DMS79 treated with DMSO at 0.1 percent for 48 hours (cell line): Measurements from ENCODE around the gene GPC6.

ENCODE experiments used
- DNase-seq: peaks from one replicate; lab custom pipeline; 2025; lab: John Stamatoyannopoulos, UW

GPC6 gene

DNA sequence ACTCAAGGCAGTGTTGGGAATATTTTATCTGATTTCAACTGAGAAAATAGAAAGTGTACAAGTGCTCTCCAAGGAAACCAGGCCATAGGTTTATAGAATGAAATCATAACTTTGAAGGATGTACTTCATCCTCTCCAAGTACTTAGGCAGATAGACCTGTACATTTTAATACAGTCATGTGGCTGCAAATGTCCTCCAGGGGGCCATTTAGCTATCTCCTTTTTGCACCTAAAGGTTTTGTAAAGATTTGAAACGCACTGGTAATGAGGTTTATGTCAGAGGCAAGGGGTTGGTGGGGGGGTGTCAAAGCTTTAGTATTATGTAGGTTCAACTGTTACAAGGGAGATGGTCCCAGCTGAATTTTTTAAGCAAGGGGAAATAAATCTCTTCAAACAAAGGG is 888.4 kb downstream of the GPC6 start:
- DNase-seq: peak; percentile 55

DNA sequence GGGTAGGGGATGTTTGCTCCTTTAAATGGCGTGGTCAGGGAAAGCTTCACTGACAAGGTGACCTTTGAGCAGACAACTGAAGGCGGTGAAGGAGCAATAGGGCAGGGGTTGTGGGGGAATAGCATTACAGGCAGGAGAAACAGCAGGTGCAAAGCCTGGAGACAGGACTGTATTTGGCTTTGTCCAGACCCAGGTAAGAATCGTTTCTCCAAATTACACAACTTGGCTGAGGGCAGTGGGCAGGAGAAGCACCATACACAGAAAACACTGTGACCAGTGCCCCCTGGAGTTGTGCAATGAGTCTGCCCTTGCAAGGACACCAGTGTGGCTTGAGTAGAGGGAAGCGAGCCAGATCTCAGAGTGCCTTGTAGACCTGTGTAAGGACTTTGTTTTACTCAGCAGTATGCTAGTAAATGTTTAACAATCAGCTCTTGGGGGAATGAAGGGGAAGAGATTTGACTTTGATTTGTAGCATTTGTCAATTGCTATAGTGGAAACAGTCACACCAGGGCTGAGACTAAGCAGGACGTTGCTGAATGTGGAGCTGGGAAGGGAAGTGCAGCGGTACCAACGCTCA is 892.8 kb downstream of the GPC6 start:
- DNase-seq: no peak

DNA sequence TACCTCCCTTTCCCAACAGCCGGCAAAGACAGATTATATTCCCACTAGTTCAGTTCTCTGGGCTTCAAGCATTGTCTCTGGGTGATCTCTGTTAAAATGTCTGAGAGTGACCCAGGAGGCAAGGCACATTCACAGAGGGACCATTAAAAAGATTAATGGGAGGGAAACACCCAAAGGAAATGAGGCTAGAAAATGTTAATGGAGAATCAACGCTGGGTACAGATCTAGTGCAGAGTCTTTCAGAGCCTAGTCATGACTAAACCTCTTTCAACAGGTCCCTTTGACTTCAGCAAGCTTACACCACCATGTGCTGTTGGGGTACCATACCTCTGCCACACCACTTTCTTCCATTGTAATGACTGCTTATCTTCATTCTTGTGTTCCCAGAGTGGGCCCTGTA is 894.3 kb downstream of the GPC6 start:
- DNase-seq: no peak

DNA sequence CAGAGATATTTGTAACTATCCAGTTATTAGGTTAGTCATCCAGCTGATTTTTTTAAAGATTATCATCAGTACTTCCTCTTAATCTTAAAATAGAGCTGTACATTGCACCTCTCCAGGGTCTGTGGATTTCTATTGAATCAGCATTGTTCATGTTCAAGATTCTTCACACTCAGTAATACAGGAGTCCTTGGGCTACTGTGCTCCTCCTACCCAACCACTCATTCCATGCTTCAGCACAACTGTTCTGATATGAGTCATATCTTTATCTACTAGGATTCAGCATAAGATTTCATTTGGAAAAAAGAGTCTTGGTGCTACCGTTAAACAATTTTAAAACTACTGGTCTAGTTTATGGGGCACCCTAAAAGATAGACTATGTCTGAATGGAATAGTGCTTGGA is 895.1 kb downstream of the GPC6 start:
- DNase-seq: peak; percentile 51

DNA sequence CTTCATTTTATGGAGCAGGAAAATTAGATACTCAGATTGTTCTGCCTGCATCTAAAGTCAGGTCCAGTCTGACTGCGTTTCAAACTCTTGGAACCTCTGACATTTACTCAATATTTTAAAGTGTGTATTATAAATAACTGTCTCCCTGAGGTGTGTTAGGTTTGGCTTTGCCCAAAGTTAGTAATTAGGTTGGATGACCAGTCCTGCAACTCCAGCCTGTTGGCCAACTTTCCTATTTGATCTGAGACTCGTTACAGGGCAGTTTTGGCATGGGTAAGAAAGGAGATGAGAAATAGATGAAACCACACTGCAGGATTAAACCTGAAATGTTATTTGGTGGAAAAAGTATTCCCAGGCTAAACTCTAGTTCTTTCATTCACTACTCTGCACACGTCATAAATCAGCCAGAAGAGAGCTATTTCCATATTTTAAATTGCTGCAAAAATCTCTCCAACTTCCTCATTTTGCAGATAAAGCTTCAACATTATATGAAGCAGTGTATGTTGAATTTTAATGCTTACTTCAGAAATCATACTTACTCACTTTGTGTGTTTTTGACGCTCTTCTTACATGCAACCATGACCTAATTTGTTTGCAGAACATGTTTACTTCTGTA is 895.8 kb downstream of the GPC6 start:
- no peak for DNase-seq

DNA sequence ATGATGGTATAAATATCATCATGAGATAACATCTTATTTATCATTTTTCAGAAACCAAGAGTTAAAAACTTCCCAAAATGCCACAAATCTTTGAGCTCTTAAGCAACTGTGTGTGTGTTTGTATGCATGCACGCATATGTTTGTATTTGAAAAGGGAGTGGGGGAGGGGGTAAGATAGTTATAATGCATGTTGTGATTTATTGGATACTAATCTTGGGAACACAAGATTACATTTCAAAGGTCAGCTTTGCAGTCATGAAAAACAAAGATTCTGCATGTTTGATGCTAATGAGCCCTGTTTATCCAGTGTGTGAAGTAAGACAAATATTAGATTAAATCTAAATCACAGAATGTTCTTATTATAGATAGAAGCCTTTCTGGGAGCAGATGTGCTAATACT is 897.0 kb downstream of the GPC6 start:
- DNase-seq: no peak

DNA sequence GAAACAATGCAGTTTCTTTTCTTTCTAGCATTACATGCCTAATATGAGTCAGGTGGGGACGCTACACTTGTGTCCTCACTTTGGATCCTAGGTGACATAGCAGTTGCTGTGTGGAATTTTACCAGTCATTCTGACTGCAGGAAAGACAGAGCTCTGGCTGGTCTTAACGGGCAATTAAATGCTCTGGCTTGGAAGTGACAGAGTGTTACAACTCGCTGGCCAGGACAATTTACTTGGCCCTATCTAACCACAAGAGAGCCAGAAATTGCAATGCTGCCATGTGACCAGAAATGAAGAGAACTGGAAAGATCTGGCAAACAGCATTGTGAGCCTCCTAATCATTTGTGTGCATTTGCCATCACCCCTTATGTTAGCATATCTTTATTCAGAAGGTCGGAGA is 901.8 kb downstream of the GPC6 start:
- peak; percentile 24 for DNase-seq

DNA sequence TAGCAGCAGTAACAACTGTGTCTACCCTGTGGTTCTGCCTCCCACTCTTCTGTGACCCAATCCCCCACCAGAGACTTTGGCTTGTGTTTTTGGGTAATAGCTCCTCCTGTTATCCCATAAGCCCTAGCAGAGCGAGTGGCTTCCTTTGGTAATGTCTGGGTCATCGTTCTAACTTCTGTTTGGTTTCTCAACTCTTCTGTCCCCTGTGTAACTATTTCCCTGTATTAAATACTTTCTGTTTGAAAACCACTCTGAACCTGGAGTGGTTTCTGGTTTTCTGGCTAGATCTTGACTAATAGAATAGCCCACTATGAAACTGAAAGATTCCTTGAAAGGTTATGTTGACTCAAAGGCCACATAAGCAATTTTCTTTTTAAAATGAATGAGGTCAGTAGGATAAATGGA is 902.9 kb downstream of the GPC6 start:
- DNase-seq: no peak

DNA sequence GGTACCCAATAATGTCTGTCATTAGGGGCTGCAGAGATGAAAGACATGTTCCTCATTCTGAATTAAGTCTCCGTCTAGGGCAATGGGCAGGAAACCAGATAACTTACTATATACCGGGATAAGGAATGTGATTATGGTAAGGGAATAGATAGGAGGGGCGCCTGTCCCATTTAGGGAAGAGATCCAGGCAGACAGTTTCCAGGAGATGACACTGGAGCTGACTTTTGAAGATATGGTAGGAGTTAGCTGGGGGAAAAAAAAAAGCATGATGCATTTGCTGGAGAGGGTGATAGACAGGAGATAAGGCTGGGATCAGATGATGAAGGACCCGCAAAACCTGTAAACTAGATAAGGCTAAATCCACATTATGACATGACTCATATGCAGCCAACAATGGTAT is 912.2 kb downstream of the GPC6 start:
- DNase-seq: no peak

DNA sequence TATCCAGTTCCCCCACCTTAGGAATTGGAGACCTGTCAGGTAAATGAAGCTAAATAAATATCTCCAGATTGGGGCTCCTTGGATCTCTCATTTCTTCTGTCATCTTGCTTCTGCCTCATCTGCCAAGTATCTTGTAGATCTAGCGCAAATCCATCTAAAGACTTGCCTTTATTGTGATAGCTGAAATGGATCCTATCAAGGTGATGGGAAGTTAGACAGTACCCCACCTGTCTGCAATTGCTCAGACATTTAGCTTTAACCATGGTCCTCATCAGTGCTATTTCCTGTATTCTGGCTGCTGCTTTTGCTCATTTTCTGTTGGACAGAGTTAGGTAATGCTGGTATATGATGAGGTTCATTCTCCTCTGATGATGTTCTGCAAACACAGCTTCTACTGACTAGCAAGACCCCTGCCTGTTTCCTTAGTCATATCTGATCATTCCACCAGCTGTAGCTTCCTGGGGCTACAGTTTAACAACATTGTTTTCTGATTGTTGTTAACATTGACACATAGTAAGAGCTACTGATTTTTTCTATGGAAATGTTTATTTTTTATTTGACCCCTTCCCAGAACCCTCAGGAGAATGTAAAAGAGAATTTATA is 912.9 kb downstream of the GPC6 start:
- DNase-seq: no peak

DNA sequence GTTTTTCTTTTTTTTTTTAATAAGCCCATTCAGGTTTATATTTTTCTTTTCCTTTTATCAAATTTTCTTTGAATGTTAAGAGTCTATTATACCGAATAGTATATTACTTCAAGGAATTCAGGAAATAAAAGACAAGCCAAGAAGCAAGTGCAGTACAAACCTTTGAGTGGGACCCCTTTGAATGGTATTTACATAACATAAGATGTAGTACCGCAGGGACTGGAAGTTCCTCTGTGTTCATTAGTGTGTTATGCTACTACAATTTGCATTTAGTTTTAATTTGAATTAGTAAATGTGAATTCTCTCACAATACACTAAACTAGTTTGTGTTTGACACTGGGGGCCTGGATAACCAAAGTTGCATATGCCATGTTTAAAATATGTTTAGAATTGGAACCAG is 913.4 kb downstream of the GPC6 start:
- DNase-seq: no peak

DNA sequence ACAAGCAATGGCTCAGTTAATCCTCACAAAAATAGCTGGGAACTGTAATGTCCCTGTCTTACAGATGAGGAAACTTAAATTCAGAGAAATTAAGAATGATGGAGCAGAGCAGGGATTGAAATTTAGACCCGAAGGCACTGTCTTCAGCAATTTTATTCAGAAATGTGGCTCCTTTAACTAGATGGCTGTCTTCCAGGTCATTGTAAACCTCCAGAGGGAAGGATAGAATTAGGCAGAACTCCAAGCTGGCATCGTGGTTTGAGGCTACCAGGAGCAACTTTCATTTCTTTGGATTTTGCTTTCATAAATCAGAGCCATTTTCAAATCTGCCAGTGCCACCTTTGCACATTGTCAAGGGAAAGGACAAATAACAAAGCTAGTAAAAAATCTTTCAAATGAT is 913.9 kb downstream of the GPC6 start:
- DNase-seq: peak; percentile 59

DNA sequence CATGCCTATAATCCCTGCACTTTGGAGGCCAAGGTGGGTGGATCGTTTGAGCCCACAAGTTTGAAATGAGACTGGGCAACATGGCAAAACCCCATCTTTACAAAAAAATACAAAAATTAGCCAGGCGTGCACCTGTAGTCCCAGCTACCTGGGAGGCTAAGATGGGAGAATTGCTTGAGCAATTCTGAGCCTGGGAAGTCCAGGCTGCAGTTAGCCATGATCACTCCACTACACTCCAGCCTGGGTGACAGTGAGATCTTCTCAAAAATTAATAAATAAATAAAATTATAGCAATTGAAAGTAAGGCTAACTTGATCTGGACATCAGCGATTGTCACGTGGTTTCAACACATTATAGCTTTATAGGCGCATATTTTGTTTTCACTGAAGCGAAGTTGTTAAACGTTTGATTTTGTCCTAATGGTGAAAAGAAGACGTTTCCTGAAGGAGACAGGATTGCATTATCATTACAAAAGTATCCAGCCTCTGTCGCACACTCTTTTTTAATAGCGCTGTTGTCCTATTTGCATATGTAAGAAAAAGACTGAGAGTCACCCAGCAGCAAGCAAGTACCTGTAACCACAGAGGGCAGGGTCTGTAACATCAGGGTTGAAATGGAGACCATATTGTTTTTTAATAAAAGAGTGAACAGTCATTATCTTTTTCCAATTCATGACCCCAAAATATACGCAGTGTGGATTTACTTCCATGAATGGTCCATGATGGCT is 917.2 kb downstream of the GPC6 start:
- no peak for DNase-seq

DNA sequence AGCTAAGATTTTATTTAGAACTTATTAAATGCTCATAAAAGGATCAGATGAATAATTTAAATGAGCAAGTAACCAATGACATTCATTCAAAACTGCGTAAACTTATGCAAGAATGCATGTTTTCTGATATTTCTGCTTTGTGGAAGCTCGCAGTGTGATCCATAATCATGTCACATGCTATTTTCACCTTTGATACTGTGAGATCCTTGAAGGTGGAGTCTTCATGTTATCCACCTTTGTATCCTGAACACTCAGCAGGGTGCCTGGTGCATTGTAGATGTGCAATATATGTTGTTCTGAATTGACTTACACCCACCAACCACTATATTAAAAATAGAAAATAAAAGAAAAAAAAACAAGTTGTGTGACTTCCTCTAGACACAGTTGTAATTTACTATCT is 919.4 kb downstream of the GPC6 start:
- no peak for DNase-seq

DNA sequence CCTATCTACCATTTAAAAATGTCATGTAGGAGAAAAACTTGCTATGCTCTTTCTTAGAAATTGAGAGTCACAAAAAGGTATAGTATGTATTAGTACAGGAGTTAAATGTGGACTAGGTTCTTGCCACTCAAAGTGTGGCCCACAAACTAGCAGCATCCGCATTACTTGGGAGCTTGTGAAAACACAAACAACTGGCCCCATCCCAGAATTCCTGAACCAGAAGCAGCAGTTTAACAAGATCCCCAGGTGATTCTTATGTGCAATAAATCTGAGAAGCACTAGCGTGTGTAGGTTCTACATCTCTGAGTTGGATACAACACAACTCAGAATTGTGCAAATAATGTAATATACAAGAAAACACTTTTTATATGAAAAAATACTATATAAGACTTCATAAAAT is 927.0 kb downstream of the GPC6 start:
- DNase-seq: no peak

DNA sequence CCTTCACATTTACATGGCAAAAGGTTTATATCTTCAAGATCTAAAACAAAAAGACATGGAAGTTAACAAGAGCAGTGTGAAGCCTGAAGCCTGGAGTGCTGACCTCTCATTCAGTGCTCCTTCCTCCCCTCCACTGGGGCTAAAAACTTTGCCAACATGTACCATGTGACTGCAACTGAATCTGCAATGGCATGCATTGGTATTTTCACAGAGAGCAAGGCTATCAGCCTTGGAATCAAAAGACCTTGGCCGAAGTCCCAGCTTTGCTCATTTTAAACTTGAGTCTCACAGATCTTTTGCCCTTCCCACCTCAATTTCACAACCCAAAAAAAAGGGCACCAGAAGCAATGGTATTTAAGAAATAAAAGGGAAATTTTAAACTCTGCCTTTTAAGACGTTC is 927.8 kb downstream of the GPC6 start:
- DNase-seq: no peak

DNA sequence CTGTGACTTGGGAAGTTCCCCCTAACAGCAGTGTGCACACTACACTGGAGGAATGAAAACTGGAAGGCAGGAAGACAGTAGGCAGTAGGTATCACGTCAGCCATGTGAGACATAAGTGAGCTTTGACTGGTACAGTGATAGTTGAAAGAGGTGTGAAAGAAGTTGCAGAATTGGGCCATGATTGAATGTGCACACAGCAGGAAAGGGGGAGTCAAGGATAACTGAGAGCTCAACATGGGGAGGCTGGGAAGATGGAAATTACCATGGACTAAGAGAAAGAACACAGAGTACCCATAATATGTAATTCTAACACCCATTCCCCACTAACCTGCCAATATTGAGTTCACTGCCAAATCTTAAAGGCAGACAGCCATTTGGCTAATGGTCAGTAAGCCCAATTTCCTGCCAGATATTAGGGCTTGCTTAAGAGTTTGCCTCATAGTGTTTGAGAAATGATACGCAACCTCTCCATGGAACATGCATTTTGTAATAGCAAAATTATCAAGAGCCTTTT is 931.2 kb downstream of the GPC6 start:
- no peak for DNase-seq

DNA sequence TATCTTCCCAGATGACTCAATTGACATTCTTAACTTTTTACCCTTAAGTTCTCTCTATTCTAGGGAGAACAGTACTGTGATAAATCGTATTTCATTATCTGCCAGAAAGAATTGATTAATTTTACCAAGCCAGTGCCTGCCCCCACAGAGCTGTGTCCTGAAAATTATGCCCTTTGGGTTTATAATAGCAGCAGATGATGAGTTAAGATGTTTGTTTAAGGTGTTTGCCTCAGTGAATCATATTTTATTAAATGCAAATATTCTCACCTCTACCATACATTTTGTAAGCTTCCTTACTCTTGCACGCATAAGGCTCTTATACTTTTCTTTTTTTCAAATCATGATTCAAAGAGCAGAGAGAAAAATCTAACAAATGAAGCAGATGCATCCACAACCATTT is 934.3 kb downstream of the GPC6 start:
- no peak for DNase-seq

DNA sequence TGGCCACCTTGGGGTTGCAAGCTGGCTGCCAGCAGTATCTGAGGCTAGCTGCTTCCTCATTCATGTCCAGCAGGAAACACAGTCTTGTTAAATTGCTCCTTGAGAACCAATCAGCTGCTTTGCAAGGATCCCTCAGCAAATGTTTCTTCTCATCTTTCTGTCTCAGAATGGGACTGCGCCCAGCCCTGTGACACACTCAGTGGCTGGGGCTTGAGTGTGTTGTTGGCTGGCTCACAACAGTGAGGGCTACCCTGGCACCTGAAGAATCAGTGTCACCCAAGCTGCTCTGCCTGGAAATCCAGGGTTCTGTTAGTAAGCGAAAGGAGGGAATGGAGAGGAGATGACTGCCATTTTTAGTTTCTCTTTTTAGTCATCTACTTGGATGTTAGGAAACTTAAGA is 935.7 kb downstream of the GPC6 start:
- DNase-seq: no peak

DNA sequence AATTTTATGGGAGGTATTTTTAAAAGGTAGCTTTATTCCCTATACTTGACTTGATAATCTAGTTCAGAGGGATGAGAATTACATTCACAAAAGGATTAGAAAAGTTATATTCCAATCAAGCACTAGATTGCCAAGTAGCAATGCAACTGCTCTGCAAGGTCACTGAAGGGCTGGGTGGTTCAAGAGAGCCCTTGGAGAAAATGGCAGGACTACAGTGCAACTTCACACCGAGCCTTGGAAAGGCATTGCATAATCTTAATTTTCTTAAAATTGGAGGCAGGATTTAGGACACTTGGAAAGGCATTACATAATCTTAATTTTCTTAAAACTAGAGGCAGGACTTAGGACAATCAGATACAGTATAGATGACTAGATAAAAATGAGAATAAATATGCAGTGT is 936.9 kb downstream of the GPC6 start:
- DNase-seq: no peak

DNA sequence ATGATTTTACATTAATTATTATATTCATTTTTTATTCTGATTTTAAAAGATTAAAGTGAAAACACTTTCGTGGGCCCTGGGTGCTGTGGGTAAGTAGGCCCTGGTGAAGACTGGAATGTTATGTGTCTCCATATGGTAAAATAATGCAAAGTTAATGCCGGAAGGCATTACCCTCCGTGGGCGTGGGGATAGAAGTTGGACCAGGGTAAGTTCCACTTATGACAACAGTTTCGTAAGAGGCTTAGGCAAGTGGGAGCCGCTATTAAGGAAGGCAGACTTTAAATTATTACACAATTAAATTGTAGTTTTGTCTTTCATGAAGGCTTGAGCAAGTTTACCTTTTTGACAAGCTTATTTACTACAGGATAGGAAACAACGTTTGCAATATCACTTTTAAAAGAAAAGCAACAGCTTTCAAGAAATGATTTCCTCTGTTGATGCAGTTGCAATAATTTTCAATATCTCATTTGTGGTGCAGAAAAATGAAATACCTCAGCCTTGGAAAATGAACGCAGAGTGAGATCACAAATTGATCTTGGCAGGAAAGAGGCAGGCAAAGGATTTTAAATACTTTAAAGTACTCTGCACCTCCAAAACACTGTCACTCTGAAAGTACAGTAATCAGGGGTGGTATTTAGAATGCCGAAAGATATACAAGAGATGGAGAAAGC is 942.3 kb downstream of the GPC6 start:
- DNase-seq: no peak

DNA sequence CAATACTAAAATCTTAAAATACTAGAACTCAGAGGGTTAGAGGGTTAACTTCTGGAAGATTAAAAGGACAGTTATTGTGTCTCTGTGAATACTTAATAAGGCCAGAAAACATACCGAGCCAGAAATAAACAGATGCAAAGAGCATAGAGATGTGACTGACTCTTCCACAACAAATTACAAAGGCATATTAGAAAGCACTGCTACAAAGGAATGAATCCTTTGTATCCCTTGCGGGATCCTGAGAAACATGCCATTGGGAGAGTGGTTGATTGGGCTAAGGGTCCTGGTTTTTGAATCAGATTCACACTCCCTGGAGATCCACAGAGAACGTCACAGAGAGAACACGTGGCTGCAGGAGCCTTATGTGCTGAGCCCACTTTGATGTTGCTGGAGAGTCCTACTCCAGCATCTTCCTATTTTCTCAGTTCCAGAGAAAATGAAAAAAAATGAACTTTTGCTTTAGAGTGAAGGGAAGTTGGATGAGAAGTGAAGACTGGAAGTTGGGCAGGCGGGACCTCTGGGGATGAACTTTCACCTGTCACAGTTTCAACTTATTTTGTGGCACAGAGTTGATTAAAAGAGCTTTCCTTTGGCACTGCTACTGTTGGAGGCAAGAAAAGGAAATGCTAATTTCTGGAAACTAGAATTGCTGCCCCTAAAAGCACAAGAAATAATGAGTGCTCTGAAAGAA is 943.0 kb downstream of the GPC6 start:
- no peak for DNase-seq
